ENCODE measurements around the gene SBNO2. TPM values are rescaled to one million over a fixed set of nuclear protein-coding genes. Genes with fewer than 3 reads are reported as not detected.

SBNO2 gene
- total and polyA plus RNA-seq, 7 experiments from 2014 or later, result 1.7 to 137 (median 93.5) TPM

DNA sequence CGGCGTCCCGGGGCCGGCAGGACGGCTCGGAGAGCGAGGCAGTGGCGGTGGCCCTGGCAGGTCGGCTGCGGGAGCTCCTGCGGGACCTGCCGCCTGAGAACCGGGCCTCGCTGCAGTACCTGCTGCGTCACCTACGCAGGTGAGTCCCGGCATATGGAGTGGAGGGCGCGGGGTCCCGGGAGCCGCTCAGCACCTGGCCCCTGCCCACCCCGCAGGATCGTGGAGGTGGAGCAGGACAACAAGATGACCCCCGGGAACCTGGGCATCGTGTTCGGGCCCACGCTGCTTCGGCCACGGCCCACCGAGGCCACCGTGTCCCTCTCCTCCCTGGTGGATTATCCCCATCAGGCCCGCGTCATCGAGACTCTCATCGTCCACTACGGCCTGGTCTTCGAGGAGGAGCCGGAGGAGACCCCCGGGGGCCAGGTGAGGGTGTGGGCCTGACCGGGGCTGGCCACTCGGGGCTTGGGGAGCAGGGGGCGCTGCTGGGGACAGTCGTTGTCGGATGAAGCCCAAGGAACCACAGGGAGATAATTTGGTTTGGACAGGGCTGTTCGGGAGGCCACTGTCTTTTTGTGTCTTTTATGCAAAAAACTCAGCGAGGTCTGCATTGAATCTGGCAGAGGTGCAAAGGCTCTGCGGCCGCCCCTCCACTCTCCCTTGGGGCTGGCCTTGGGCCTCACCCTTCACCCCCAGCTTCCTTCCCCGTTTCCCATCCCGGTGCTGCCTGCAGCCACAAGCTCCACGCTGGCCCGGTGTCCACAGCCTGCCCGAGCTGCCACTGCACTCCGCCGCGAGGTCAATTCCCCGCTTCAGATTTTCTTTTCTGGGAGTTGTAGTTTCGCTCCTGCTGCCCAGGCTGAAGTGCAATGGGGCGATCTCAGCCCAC, 90.9 kb downstream of the SBNO2 start:
- ChIA-PET POLR2A (interaction anchor here (0.8 to 38.6 kb wide), 8 partner anchors 7 to 319 kb away, joined by 3 to 2022 read pairs (median 74); partner anchors contain the start of genes ABCA7, ARHGAP45, CNN2 and GPX4), CTCF (interaction anchor here (1.0 to 1.3 kb wide), 2 partner anchors 52 to 53 kb away, joined by 3 read pairs; no protein-coding TSS in a partner anchor)
- peak overlapping the region in 4 of 10 donors; percentile 30 to 51 (median 42) for H3K4me3 Mint-ChIP-seq

DNA sequence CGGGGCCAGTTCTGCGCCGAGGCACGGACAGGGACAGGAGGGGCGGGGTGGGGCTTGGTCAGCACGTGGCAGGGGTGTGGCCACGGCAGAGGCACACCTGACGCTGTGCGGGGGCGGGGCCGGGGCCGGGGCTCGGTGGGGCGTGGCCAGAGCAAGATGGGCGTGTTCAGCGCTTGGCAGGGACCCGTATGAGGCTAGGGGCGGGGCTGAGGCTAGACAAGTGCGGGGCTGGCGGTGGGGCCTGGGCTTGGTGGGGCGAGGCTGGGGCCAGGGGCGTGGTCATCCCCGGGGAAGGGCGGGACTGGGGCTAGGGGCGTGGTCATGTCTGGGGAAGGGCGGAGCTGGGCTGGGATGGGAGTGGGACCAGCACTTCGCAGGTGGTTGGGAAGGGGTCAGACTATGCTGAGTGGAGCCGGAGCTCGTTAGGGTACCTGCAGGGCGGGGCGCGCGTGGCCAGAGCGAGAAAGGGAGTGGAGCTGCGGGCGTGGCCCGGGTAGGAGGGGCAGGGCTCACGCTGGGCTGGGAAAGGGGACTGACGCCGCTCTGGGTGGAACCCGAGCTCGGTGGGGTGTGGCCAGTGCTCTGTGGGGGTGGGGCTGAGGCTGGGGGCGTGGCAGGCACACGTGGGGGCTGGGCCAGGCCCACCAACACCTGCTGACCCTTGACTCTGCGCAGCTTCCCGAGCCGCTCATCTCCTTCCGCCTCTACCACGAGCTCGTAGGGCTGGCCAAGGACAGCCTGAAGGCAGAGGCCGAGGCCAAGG, 91.7 kb downstream of the SBNO2 start:
- Histone ChIP-seq H3K27ac (ENCODE audit: low read depth, low read length) (peak overlapping the region; percentile 66), H3K36me3 (ENCODE audit: control insufficient read depth in 2 of 3, insufficient read depth in 3 of 3, low read length in 3 of 3) (peaks cover 41 to 83% (median 42%) of the 10 kb centered on the region in 3 experiments), H3K27me3 (ENCODE audit: control insufficient read depth in 2 of 2, insufficient read depth in 2 of 2, low read length in 2 of 2) (no peaks in the 10 kb centered on the region), H3K4me1 (ENCODE audit: control insufficient read depth in 2 of 2, insufficient read depth in 2 of 2, low read length in 2 of 2) (peaks cover 40 to 43% of the 10 kb centered on the region in 2 donors), H3K9me3 (ENCODE audit: control insufficient read depth in 2 of 3, low read length in 3 of 3) (no peaks in the 10 kb centered on the region), H3K4me3 (ENCODE audit: low read length) (no peak overlapping the region)
- Mint-ChIP-seq H3K27ac (peak overlapping the region in 8 of 9 donors; percentile 54 to 100 (median 90)), H3K4me1 (peaks cover 17 to 59% (median 46%) of the 10 kb centered on the region in 7 donors), H3K27me3 (no peaks in the 10 kb centered on the region), H3K9me3 (peaks cover 0 to 11% (median 0%) of the 10 kb centered on the region in 11 donors), H3K4me3 (peak overlapping the region in 9 of 10 donors; percentile 34 to 97 (median 75)), H3K36me3 (peaks cover 5 to 41% (median 14%) of the 10 kb centered on the region in 5 donors)
- intact Hi-C loops (cut with micrococcal nuclease), result loop anchor here in 1 of 2 donors (1.0 kb wide), 1 partner anchor 15 kb away; the partner anchor contains the start of gene ARHGAP45
- ChIA-PET POLR2A (interaction anchor here (0.6 to 38.6 kb wide), 7 partner anchors 8 to 320 kb away, joined by 3 to 2022 read pairs (median 144); partner anchors contain the start of genes ABCA7, ARHGAP45, CNN2 and GPX4), CTCF (interaction anchor here (0.9 to 8.7 kb wide), 3 partner anchors 12 to 52 kb away, joined by 3 to 68 read pairs (median 3); partner anchors contain the start of gene ARHGAP45)
- ATAC-seq (peak; percentile 92), DNase-seq (peak; percentile 66 to 93 (median 85))

More for the DNA sequence above, 90.9 kb downstream of the SBNO2 start:
- H3K36me3 ChIP-seq (ENCODE audit: control insufficient read depth in 2 of 3, insufficient read depth in 3 of 3, low read length in 3 of 3), result peaks cover 37 to 77% (median 42%) of the 10 kb centered on the region in 3 experiments
- Mint-ChIP-seq H3K9me3 (peaks cover 0 to 16% (median 0%) of the 10 kb centered on the region in 11 donors), H3K27me3 (no peaks in the 10 kb centered on the region), H3K27ac (peak overlapping the region in 8 of 9 donors; percentile 12 to 86 (median 46)), H3K36me3 (peaks cover 5 to 41% (median 13%) of the 10 kb centered on the region in 5 donors), H3K4me1 (peaks cover 25 to 68% (median 49%) of the 10 kb centered on the region in 7 donors)
- no peaks in the 10 kb centered on the region for H3K27me3 ChIP-seq (ENCODE audit: control insufficient read depth in 2 of 2, insufficient read depth in 2 of 2, low read length in 2 of 2)
- intact Hi-C loops (cut with micrococcal nuclease), result loop anchor here in 1 of 2 donors (1.0 kb wide), 1 partner anchor 16 kb away; the partner anchor contains the start of gene ARHGAP45
- no peak for ATAC-seq
- no peak overlapping the region for H3K4me3 ChIP-seq (ENCODE audit: low read length)
- no peak for DNase-seq
- H3K27ac ChIP-seq (ENCODE audit: low read depth, low read length), result peak overlapping the region; percentile 65
- peaks cover 45 to 52% of the 10 kb centered on the region in 2 donors for H3K4me1 ChIP-seq (ENCODE audit: control insufficient read depth in 2 of 2, insufficient read depth in 2 of 2, low read length in 2 of 2)
- no peaks in the 10 kb centered on the region for H3K9me3 ChIP-seq (ENCODE audit: control insufficient read depth in 2 of 3, low read length in 3 of 3)

DNA sequence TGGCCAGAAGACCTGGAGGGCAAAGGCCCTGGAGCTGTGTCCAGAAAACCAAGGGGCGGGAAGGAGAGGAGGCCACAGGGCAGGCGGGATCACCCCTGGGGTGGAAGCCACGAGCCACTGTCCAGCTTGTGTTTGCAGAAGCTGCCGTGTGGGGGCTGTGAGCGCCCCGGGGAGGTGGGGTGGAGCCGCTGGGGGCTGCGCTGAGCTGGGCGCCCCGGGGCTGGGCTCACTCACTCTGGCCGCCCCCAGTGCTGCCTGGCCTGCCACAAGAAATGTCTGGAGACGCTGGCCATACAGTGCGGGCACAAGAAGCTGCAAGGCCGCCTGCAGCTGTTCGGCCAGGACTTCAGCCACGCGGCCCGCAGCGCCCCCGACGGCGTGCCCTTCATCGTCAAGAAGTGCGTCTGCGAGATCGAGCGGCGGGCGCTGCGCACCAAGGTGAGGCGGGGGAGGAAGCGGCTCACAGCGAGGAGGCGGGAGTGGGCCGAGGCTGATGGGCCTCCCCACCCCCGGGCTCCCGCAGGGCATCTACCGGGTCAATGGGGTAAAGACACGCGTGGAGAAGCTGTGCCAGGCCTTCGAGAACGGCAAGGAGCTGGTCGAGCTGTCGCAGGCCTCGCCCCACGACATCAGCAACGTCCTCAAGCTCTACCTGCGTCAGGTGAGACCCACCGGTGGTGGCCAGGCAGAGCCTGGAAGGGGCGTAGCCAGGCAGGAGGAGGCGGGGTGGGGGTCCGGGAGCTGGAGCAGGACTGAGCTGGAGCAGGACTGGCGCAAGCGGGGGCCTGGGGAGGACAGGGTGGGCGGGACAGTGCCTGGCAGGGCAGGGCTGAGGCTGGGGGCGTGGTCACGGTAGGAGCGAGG, 92.5 kb downstream of the SBNO2 start:
- peaks cover 39 to 78% (median 42%) of the 10 kb centered on the region in 3 experiments for H3K36me3 ChIP-seq (ENCODE audit: control insufficient read depth in 2 of 3, insufficient read depth in 3 of 3, low read length in 3 of 3)
- peaks cover 41 to 44% of the 10 kb centered on the region in 2 donors for H3K4me1 ChIP-seq (ENCODE audit: control insufficient read depth in 2 of 2, insufficient read depth in 2 of 2, low read length in 2 of 2)
- no peaks in the 10 kb centered on the region for H3K9me3 ChIP-seq (ENCODE audit: control insufficient read depth in 2 of 3, low read length in 3 of 3)
- no peak overlapping the region for H3K4me3 ChIP-seq (ENCODE audit: low read length)
- DNase-seq (no peak), ATAC-seq (no peak)
- H3K9me3 Mint-ChIP-seq, result peaks cover 0 to 11% (median 0%) of the 10 kb centered on the region in 11 donors
- H3K27me3 Mint-ChIP-seq, result no peaks in the 10 kb centered on the region
- H3K36me3 Mint-ChIP-seq, result peaks cover 5 to 45% (median 15%) of the 10 kb centered on the region in 5 donors
- peaks cover 22 to 59% (median 51%) of the 10 kb centered on the region in 7 donors for H3K4me1 Mint-ChIP-seq
- H3K27ac ChIP-seq (ENCODE audit: low read depth, low read length), result peak overlapping the region; percentile 92
- peak overlapping the region in 9 of 10 donors; percentile 55 to 97 (median 82) for H3K4me3 Mint-ChIP-seq
- intact Hi-C loops (cut with micrococcal nuclease), result loop anchor here in 1 of 2 donors (1.0 kb wide), 1 partner anchor 14 kb away; the partner anchor contains the start of gene ARHGAP45
- CTCF ChIA-PET, result interaction anchor here (0.9 to 8.7 kb wide), 3 partner anchors 9 to 15 kb away, joined by 3 to 68 read pairs (median 11); partner anchors contain the start of gene ARHGAP45
- peak overlapping the region; percentile 65 to 100 (median 90) for H3K27ac Mint-ChIP-seq
- H3K27me3 ChIP-seq (ENCODE audit: control insufficient read depth in 2 of 2, insufficient read depth in 2 of 2, low read length in 2 of 2), result no peaks in the 10 kb centered on the region
- POLR2A ChIA-PET, result interaction anchor here (0.6 to 38.6 kb wide), 6 partner anchors 9 to 168 kb away, joined by 3 to 2022 read pairs (median 320); partner anchors contain the start of genes ABCA7, ARHGAP45, CNN2 and GPX4

DNA sequence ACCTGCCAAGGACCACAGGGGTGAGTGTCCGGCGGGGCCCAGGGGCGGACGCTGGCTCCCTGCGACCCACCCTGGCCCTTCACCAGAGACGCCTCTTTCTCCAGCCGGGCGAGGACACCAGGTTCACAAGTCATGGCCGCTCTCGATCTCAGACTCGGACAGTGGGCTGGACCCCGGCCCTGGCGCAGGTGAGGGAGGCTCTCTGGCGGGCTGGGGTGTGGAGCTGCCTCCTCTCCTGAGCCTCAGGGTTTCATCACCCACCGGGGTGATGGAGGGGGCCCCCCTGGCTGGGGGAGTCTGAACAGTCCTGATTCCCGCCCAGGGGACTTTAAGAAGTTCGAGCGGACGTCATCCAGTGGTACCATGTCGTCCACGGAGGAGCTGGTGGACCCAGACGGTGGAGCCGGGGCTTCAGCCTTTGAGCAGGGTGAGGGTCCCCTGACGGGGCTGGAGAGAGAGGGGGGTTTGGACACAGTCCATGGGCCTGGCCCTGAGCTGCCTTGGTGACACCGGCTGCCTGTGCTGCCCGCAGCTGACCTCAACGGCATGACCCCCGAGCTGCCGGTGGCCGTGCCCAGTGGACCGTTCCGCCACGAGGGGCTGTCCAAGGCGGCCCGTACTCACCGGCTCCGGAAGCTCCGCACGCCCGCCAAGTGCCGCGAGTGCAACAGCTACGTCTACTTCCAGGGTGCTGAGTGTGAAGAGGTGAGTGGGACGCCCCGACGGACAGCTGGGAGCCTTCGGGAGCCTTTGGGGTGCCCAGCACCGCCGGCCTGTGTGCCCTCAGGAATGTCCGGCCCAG, 93.5 kb downstream of the SBNO2 start:
- Histone ChIP-seq H3K27me3 (ENCODE audit: control insufficient read depth in 2 of 2, insufficient read depth in 2 of 2, low read length in 2 of 2) (no peaks in the 10 kb centered on the region), H3K27ac (ENCODE audit: low read depth, low read length) (peak overlapping the region; percentile 92), H3K4me1 (ENCODE audit: control insufficient read depth in 2 of 2, insufficient read depth in 2 of 2, low read length in 2 of 2) (peaks cover 46 to 52% of the 10 kb centered on the region in 2 donors), H3K4me3 (ENCODE audit: low read length) (no peak overlapping the region), H3K9me3 (ENCODE audit: control insufficient read depth in 2 of 3, low read length in 3 of 3) (no peaks in the 10 kb centered on the region), H3K36me3 (ENCODE audit: control insufficient read depth in 2 of 3, insufficient read depth in 3 of 3, low read length in 3 of 3) (peaks cover 42 to 77% (median 42%) of the 10 kb centered on the region in 3 experiments)
- no peak for ATAC-seq
- Mint-ChIP-seq H3K27ac (peak overlapping the region; percentile 23 to 100 (median 91)), H3K36me3 (peaks cover 5 to 50% (median 22%) of the 10 kb centered on the region in 5 donors), H3K4me1 (peaks cover 28 to 62% (median 54%) of the 10 kb centered on the region in 7 donors), H3K4me3 (peak overlapping the region; percentile 33 to 97 (median 90)), H3K9me3 (peaks cover 0 to 9% (median 0%) of the 10 kb centered on the region in 11 donors), H3K27me3 (no peaks in the 10 kb centered on the region)
- intact Hi-C loops (cut with micrococcal nuclease), result no loop called here
- peak in 1 of 9 donors; percentile 9 for DNase-seq
- ChIA-PET POLR2A (interaction anchor here (0.6 to 38.6 kb wide), 8 partner anchors 8 to 439 kb away, joined by 3 to 2022 read pairs (median 74); partner anchors contain the start of genes ABCA7, ARHGAP45, CIRBP and CNN2), CTCF (interaction anchor here (2.4 to 8.7 kb wide), 2 partner anchors 10 to 14 kb away, joined by 11 to 68 read pairs; partner anchors contain the start of gene ARHGAP45)

Data from naive thymus-derived CD4-positive, alpha-beta T cell (primary cell).